ENCODE data around the gene ETV6.

- TF ChIP-seq EZH2phosphoT487 (IDR thresholded peaks at IDR 0.05; ENCODE audit: borderline replicate concordance), result no peak
- TF ChIP-seq CTCF (conservative IDR thresholded peaks at IDR 0.05; ENCODE audit: low read length), result no peak
These were observed 289.7 kb downstream of the ETV6 start for GRCh38 chr12:11939223-11939622.
